B cell (primary cell): ENCODE measurements around the gene PPP2R2C.

Experiments
- CTCF ChIP-seq: fragments of 200-600 bp; IDR thresholded peaks from one replicate; pipeline ENCODE4 v1.8.0; 2022; ENCODE audit warnings: antibody characterized with exemption, mild to moderate bottlenecking
- EZH2 ChIP-seq: IDR thresholded peaks from 2 replicates; pipeline ENCODE4 v1.6.1; 2012; ENCODE audit warnings: borderline replicate concordance, low read depth, mild to moderate bottlenecking, moderate library complexity, low read length; ENCODE audit not compliant: insufficient read depth, poor library complexity, severe bottlenecking

GRCh38 chr4:6302869-6303268, 169.5 kb downstream of the PPP2R2C start:
- TF ChIP-seq CTCF (no peak), EZH2 (no peak)
